ENCODE results near the gene SH3BP2. TPM values are rescaled to one million over a fixed set of nuclear protein-coding genes. Genes with fewer than 3 reads are reported as not detected.

SH3BP2 gene
- total RNA-seq, 1 donor from 2014 or later, result 39.2 TPM

GRCh38 chr4:2819244-2820215 lies 26.6 kb downstream of the SH3BP2 start:
- no peak for DNase-seq

DNA sequence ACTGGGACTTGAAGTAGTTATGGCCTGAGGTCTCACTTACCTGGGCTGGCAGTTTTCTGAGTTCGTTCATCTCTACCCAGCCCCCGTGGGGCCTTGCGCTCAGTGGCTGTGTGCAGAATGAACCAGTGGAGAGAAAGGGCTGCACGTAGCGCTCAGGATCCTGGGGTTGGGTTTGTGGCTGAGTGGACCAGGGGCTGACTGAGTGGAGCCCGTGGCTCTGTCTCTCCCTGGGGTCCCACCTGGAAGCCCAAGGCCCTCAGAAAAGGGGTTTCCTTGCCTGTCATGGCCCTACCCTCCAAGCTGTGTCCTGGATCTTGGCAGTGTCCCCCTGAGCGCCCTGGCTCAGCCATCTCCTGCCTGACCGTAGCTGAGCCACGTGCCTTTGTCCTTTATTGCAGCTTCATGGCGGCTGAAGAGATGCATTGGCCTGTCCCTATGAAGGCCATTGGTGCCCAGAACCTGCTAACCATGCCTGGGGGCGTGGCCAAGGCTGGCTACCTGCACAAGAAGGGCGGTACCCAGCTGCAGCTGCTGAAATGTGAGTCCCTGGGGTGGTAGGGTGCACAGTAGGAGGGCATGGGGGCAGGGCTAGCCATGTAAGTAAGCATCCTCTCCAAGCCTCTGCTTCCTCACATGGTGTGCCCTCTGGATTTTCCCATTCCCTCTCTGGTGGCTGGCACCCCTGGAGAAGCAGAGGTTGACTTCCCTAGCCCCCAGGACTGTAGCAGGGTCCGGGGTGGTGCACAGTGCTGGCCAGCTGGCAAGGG lies 27.5 kb downstream of the SH3BP2 start:
- no peak for DNase-seq

DNA sequence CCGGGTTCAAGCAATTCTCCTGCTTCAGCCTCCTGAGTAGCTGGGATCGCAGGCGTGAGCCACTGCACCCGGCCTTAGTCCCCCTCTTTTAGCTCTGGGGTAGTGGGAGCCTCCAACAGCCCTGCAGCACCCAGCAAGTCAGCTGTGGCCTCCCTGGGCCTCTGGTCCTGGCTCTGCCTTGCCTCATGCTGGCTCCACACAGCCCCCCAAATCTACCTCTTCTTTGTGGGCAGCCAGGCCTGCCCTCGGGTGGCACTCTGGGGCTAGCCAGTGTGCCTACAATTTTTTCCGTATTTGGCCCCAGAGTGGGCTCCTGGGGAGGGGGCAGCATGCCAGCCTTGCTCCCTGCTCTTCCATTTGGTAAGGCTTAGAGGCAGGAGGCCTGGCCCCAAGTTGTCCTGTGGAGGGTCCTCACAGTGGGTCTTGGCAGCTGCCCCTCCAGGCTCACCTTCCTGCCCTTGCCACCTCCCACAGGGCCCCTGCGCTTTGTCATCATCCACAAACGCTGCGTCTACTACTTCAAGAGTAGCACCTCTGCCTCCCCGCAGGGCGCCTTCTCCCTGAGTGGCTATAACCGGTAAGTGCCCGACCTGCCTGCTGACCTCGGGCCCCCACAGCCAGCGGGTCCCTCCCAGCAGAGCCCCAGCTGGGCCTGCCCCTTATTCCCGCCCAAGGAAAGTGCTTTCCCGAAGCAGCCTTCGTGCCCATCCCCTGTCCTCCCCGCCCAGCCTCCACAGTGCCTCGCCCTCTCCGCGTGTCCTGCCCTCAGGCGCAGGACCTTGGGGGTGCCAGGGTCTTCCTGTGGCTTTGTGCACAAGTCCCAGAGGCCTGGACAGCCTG lies 29.8 kb downstream of the SH3BP2 start:
- DNase-seq, result no peak

GRCh38 chr4:2823301-2823670 lies 30.4 kb downstream of the SH3BP2 start:
- no peak for DNase-seq

DNA sequence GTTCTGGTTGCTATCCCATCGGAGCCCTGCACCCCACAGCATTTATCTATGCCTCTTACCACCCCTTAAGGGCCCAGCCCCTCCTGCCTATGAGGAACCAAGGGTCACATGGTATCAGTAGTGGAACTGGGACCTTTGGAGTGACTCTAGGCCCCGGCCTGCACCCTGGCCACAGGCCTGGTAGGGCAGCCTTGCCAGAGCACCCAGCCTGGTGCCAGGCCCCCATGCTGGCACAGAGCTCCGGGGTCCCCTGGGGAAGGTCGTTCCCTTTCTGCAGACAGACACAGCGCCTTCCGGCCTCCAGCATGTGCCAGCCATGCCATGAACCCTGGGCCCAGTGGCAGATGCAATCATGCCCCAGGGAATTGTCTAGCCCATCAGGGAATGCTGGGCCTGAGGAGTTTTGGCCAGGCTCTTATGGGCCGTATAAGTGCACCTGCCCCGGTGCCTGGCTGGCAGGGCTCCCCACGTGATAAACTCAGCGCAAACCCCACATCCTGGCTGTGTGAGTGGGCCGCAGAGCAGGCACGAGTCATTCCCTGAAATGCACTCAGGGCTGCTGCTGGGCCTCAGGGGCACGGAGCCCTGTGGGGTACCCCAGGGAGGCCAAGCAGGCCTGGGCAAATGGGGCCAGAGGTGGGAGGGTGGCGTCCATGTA lies 30.9 kb downstream of the SH3BP2 start:
- DNase-seq, result no peak

DNA sequence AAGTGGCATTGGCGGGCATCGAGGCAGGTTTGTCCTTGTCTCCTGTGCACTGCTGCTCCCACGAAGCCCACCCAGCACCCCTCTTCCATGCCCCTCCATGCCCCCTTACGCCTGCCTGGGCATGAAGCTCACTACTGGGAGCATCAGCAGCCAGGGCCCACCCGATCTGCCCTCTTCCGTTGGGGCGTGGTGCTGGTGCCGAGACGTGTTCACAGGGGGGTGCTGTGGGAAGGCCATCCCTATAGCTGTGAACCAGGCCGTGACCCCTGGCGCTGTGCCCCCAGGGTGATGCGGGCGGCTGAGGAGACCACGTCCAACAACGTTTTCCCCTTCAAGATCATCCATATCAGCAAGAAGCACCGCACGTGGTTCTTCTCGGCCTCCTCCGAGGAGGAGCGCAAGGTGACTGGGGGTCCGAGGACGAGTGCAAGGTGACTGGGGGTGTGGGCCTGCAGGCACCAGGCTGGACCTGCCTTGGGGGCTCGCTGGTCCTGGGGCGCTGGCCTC lies 31.5 kb downstream of the SH3BP2 start:
- no peak for DNase-seq

- peak; percentile 28 for DNase-seq
Measured at GRCh38 chr4:2824836-2825381, 32.0 kb downstream of the SH3BP2 start.

GRCh38 chr4:2825740-2826139 lies 32.9 kb downstream of the SH3BP2 start:
- peak; percentile 81 for DNase-seq

DNA sequence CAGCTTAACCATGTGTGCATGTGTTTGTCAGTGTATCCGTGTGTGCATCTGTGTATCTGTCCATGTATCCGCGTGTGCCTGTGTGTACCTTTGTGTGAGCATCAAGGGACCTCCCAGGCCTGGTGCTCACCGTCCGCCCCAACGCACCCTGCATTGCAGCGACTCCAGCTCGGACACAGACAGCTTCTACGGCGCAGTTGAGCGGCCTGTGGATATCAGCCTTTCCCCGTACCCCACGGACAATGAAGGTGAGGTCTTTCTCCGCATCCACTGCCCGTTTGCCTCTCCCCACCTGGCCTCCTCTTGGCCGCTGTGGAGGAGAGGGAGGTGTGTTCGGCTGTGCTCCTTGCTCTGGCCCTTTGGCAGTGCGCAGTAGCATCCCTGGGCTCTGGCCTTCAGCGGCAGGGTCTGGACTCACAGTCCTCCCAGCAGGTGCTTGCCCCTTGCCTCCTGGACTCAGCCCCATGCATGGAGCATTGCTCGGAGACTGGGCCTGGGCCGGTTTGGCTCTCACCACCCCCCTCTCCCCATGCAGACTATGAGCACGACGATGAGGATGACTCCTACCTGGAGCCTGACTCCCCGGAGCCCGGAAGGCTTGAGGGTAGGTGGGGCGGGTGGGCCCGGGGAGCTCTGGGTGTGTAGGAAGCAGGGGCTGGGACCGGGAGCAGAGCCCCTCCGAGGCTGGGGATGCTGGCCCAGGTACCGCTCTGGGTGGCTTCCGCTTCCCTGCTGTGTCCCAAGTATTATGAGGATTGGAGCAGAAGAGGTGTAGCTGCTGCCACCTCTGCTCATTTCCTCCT lies 34.4 kb downstream of the SH3BP2 start:
- DNase-seq, result no peak

- no peak for DNase-seq
Measured at GRCh38 chr4:2827874-2828751, 35.2 kb downstream of the SH3BP2 start.

GRCh38 chr4:2828758-2829181 lies 35.9 kb downstream of the SH3BP2 start:
- DNase-seq, result no peak

GRCh38 chr4:2829321-2829932 lies 36.5 kb downstream of the SH3BP2 start:
- no peak for DNase-seq

- DNase-seq, result no peak
Measured at GRCh38 chr4:2829933-2830451, 37.1 kb downstream of the SH3BP2 start.

DNA sequence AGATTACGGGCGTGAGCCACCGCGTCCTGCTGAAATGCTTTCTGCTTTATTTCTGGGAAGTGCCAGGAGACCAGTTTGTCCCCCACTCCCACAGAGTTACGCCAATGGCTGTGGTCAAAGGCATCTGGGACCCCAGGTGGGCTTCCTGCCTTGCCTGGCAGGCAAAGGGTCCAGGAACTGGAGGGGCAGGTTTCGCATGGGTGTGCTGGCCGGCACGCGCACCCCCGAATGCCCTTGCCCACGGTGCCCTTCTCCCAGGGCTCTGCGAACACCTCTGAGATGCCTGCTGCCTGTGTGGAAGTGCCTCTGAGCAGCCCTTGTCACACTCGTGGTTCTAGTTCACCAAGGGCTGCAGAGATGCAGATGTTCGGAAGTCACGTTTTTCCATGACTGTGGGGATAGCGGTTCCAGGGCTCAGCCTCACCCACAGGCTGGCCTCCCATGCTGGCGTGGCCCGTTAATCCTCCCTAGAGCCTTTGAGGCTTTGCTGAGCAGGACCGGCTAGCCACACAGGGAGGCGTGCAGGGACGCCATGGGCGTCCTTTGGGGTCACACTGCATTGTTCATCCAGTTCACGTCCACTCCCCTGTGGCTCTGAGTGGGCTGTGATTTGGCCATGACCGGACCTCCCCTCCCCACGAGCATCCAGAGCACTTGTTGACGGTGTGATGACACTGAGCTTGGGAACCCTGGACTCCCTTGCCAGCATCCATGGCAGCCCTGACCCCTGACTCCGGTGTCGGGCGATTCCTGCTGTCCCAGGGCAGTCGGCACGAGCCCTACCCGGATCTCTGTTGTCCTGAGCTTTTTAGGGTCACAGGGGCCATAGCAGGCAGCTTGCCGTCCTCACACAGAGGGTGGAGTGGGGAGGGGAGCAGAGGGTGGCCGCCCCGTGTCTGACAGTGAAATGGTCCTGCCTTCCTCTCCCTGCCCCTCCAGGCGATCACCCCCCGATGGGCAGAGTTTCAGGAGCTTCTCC lies 38.0 kb downstream of the SH3BP2 start:
- DNase-seq, result no peak

GRCh38 chr4:2831611-2832308 lies 38.9 kb downstream of the SH3BP2 start:
- no peak for DNase-seq

GRCh38 chr4:2832309-2832980 lies 39.6 kb downstream of the SH3BP2 start:
- DNase-seq, result no peak
